K562 (cell line): ENCODE data around the gene POLR2H. TPM values are rescaled to one million over a fixed set of nuclear protein-coding genes. Genes with fewer than 3 reads are reported as not detected.

ENCODE experiments used
- ATF1 ChIP-seq, 2 experiments: fragments of 450-650 bp in 1 of 2; IDR thresholded peaks; 2 replicates each; pipeline ENCODE4 v1.6.1; 2016; ENCODE audit warnings: missing compliant biosample characterization in 1 of 2, missing genetic modification characterization in 1 of 2
- BCLAF1 ChIP-seq, 2 experiments: fragments of 450-650 bp in 1 of 2; IDR thresholded peaks; 2 replicates each; pipeline ENCODE4 v1.6.1; 2011 to 2017; ENCODE audit warnings: low read depth in 2 of 2, antibody characterized with exemption in 1 of 2, borderline replicate concordance in 1 of 2, low read length in 1 of 2, mild to moderate bottlenecking in 1 of 2, mixed read lengths in 1 of 2; ENCODE audit not compliant: control insufficient read depth in 1 of 2
- ETS1 ChIP-seq: conservative IDR thresholded peaks from 2 replicates; pipeline ENCODE4 v1.6.1; 2011; ENCODE audit warnings: low read depth, mild to moderate bottlenecking, low read length; ENCODE audit not compliant: control insufficient read depth
- GABPA ChIP-seq: fragments of 200-800 bp; sonication (Bioruptor generic); conservative IDR thresholded peaks from 2 replicates; pipeline ENCODE4 v1.6.1; 2016; ENCODE audit warnings: low read depth, missing genetic modification characterization, missing compliant biosample characterization
- HDAC8 ChIP-seq: fragments of 450-650 bp; IDR thresholded peaks from 2 replicates; pipeline ENCODE4 v1.6.1; 2016; ENCODE audit warnings: mild to moderate bottlenecking, missing genetic modification characterization, moderate library complexity, missing compliant biosample characterization
- HDGF ChIP-seq: fragments of 450-650 bp; IDR thresholded peaks from 2 replicates; pipeline ENCODE4 v1.6.1; 2016
- KDM1A ChIP-seq, 2 experiments: fragments of 450-650 bp; IDR thresholded peaks; 2 replicates each; pipeline ENCODE4 v1.6.1; 2016; ENCODE audit warnings: mild to moderate bottlenecking in 2 of 2
- MEIS2 ChIP-seq: fragments of 450-650 bp; IDR thresholded peaks from 2 replicates; pipeline ENCODE4 v1.6.1; 2014; ENCODE audit warnings: mild to moderate bottlenecking; ENCODE audit not compliant: partially characterized antibody
- NFIC ChIP-seq: fragments of 450-650 bp; IDR thresholded peaks from 2 replicates; pipeline ENCODE4 v1.6.1; 2017; ENCODE audit warnings: mild to moderate bottlenecking, inconsistent platforms
- PHB ChIP-seq: fragments of 250-450 bp; sonication (Bioruptor Pico); IDR thresholded peaks from 2 replicates; pipeline ENCODE4 v1.5.0; 2021
- PHTF2 ChIP-seq: fragments of 250-450 bp; sonication (Bioruptor Pico); IDR thresholded peaks from 2 replicates; pipeline ENCODE4 v1.5.0; 2021; ENCODE audit warnings: mild to moderate bottlenecking
- PKNOX1 ChIP-seq: fragments of 450-650 bp; IDR thresholded peaks from 2 replicates; pipeline ENCODE4 v1.6.1; 2016
- RAD51 ChIP-seq: fragments of 450-650 bp; IDR thresholded peaks from 2 replicates; pipeline ENCODE4 v1.7.1; 2016; ENCODE audit warnings: low read depth, mild to moderate bottlenecking, borderline replicate concordance
- RBM22 ChIP-seq: fragments of 200-400 bp; formaldehyde crosslinking; IDR thresholded peaks from 2 replicates; pipeline ENCODE4 v1.6.1; 2018; ENCODE audit warnings: low read length, low read depth; ENCODE audit not compliant: poor library complexity, severe bottlenecking
- RFX7 ChIP-seq: fragments of 250-450 bp; sonication (Bioruptor Pico); IDR thresholded peaks from 2 replicates; pipeline ENCODE4 v1.5.1; 2021; ENCODE audit warnings: mild to moderate bottlenecking
- SMAD4 ChIP-seq: fragments of 250-450 bp; sonication (Bioruptor Pico); conservative IDR thresholded peaks from 2 replicates; pipeline ENCODE4 v1.8.0; 2021; ENCODE audit warnings: inconsistent platforms, mild to moderate bottlenecking, moderate library complexity
- XRCC3 ChIP-seq: fragments of 450-650 bp; IDR thresholded peaks from 2 replicates; pipeline ENCODE4 v1.6.1; 2017; ENCODE audit warnings: mild to moderate bottlenecking, moderate library complexity
- YBX1 ChIP-seq: fragments of 450-650 bp; IDR thresholded peaks from 2 replicates; pipeline ENCODE4 v1.7.1; 2016; ENCODE audit warnings: mild to moderate bottlenecking
- ZNF766 ChIP-seq: fragments of 200-800 bp; sonication (Bioruptor generic); conservative IDR thresholded peaks from 2 replicates; pipeline ENCODE4 v1.6.1; 2016; ENCODE audit warnings: missing genetic modification characterization, missing compliant biosample characterization
- polyA plus RNA-seq, 8 experiments: library from polyadenylated mRNA; depleted of rRNA in 4 of 8; stranded (reverse) in 5 of 8; unstranded in 3 of 8; fragments of >200 nt; fragmentation: Nextera tagmentation in 2 of 8; fragmentation: Illumina TruSeq in 1 of 8; extraction: Ambion mirVana in 2 of 8; extraction: Trizol in 1 of 8; gene quantifications; 2 replicates each; pipeline versions ENCODE4 v1.2.1 to v1.2.3, GENCODE V29; 2011 to 2014; ENCODE audit warnings: inconsistent platforms in 1 of 8, missing spikeins in 1 of 8
- total RNA-seq, 7 experiments: library from RNA; depleted of rRNA in 6 of 7; stranded (reverse); fragments of >200 nt in 6 of 7; fragmentation: Illumina TruSeq in 2 of 7; extraction: Trizol in 2 of 7; gene quantifications; 2 replicates each; pipeline versions ENCODE4 v1.2.1 to v1.2.3, GENCODE V29; 2011 to 2021; ENCODE audit warnings: low replicate concordance in 1 of 7
- TF ChIP-seq, protein P1 (sequence below): sonication (generic); formaldehyde crosslinking; IDR thresholded peaks from 2 replicates; pipeline ENCODE4 v1.8.0; 2023; ENCODE audit warnings: mild to moderate bottlenecking, missing genetic modification reagents
- TF ChIP-seq, protein P2 (sequence below): fragments of 250-450 bp; sonication (Bioruptor Pico); IDR thresholded peaks from 2 replicates; pipeline ENCODE4 v1.9.0; 2021; ENCODE audit warnings: mild to moderate bottlenecking

POLR2H gene
- total and polyA plus RNA-seq, 9 of the 15 experiments (the other 6 are each of a cell fraction or from before 2014, with no cell fraction given) = 128 to 512 (median 220) TPM

DNA sequence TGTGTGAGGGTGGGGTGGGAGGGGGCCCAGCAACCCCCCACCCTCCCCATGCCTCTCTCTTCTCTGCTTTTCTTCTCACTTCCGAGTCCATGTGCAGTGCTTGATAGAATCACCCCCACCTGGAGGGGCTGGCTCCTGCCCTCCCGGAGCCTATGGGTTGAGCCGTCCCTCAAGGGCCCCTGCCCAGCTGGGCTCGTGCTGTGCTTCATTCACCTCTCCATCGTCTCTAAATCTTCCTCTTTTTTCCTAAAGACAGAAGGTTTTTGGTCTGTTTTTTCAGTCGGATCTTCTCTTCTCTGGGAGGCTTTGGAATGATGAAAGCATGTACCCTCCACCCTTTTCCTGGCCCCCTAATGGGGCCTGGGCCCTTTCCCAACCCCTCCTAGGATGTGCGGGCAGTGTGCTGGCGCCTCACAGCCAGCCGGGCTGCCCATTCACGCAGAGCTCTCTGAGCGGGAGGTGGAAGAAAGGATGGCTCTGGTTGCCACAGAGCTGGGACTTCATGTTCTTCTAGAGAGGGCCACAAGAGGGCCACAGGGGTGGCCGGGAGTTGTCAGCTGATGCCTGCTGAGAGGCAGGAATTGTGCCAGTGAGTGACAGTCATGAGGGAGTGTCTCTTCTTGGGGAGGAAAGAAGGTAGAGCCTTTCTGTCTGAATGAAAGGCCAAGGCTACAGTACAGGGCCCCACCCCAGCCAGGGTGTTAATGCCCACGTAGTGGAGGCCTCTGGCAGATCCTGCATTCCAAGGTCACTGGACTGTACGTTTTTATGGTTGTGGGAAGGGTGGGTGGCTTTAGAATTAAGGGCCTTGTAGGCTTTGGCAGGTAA lies 16.0 kb upstream of the POLR2H start (continued):
- TF ChIP-seq, protein P1, sequence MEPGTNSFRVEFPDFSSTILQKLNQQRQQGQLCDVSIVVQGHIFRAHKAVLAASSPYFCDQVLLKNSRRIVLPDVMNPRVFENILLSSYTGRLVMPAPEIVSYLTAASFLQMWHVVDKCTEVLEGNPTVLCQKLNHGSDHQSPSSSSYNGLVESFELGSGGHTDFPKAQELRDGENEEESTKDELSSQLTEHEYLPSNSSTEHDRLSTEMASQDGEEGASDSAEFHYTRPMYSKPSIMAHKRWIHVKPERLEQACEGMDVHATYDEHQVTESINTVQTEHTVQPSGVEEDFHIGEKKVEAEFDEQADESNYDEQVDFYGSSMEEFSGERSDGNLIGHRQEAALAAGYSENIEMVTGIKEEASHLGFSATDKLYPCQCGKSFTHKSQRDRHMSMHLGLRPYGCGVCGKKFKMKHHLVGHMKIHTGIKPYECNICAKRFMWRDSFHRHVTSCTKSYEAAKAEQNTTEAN (CRISPR knock-in tag) = 0 out of 2 replicates have a peak, but pooled peaks have one; percentile 29
- TF ChIP-seq XRCC3 (no peak), PHB (CRISPR knock-in tag) (no peak), SMAD4 (0 out of 2 replicates have a peak, but pooled peaks have one; percentile 27), BCLAF1 (IDR thresholded peaks at IDR 0.05; ENCODE audit: borderline replicate concordance in 1 of 2, control insufficient read depth in 1 of 2, low read depth in 2 of 2, low read length in 1 of 2) (no peak), RBM22 (no peak), NFIC (peak; percentile 43; the same call in 1 of the 2 replicates), RFX7 (CRISPR knock-in tag) (no peak), RAD51 (peak; percentile 54; the same call in 1 of the 2 replicates), HDGF (0 out of 2 replicates have a peak, but pooled peaks have one; percentile 67), ZNF766 (CRISPR knock-in tag) (peak; percentile 66; the same call in 1 of the 2 replicates), KDM1A (IDR thresholded peaks at IDR 0.05) (no peak), PHTF2 (no peak), HDAC8 (no peak), YBX1 (no peak), PKNOX1 (peak; percentile 97), MEIS2 (peak; percentile 82), ATF1 (CRISPR knock-in tag; IDR thresholded peaks at IDR 0.05) (no peak), ATF1 (tag; IDR thresholded peaks at IDR 0.05) (peak; percentile 30; the same call in 1 of the 2 replicates), ETS1 (0 out of 2 replicates have a peak, but pooled peaks have one; percentile 60), GABPA (tag) (no peak; the same call in 1 of the 2 replicates)
- TF ChIP-seq, protein P2, sequence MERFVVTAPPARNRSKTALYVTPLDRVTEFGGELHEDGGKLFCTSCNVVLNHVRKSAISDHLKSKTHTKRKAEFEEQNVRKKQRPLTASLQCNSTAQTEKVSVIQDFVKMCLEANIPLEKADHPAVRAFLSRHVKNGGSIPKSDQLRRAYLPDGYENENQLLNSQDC (CRISPR knock-in tag) = no peak
